ENCODE results near the gene FHIP1A.

DNA sequence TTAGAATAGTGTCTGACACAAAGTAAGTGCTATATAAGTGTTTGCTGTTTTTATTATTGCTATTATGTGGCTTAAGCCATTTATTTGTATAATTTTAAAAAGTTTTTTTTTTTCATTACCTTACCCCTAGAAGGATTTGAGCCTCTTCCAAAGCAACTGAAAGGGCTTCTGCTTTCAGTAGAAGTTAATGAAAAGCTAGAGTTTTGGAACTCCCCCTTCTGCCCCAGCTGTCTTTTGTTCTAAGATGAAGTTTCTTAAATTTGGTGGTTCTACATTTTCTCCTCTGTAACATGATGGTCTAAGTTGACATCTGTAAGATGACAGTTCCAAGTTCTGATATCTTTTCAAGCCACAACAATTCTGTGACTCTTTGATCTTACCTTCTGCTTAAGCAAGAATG, 30.3 kb downstream of the FHIP1A start:
- TF ChIP-seq ZNF785 (tag by site-specific recombination; IDR thresholded peaks at IDR 0.05) (no peak), ZFP41 (tag by site-specific recombination; IDR thresholded peaks at IDR 0.05; ENCODE audit: borderline replicate concordance) (no peak), ZNF214 (tag by site-specific recombination; IDR thresholded peaks at IDR 0.05; ENCODE audit: borderline replicate concordance) (no peak), HOXA7 (CRISPR knock-in tag; IDR thresholded peaks at IDR 0.05; ENCODE audit: borderline replicate concordance) (no peak), ZNF776 (tag by site-specific recombination; IDR thresholded peaks at IDR 0.05; ENCODE audit: borderline replicate concordance) (no peak)
- TF ChIP-seq, protein P1, sequence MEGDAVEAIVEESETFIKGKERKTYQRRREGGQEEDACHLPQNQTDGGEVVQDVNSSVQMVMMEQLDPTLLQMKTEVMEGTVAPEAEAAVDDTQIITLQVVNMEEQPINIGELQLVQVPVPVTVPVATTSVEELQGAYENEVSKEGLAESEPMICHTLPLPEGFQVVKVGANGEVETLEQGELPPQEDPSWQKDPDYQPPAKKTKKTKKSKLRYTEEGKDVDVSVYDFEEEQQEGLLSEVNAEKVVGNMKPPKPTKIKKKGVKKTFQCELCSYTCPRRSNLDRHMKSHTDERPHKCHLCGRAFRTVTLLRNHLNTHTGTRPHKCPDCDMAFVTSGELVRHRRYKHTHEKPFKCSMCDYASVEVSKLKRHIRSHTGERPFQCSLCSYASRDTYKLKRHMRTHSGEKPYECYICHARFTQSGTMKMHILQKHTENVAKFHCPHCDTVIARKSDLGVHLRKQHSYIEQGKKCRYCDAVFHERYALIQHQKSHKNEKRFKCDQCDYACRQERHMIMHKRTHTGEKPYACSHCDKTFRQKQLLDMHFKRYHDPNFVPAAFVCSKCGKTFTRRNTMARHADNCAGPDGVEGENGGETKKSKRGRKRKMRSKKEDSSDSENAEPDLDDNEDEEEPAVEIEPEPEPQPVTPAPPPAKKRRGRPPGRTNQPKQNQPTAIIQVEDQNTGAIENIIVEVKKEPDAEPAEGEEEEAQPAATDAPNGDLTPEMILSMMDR (tag by site-specific recombination; IDR thresholded peaks at IDR 0.05), result no peak
